NCI-H1694 (cell line): ENCODE measurements around the gene ZDHHC24.
A peak's percentile ranks its signal among the peaks of the same experiment; 100 is the strongest.
"Not testable (repeated sequence)": the region's sequence is repeated elsewhere in the genome, so short reads cannot be mapped to it uniquely, and the experiment has no call there.

Experiments
- DNase-seq: peaks from one replicate; lab custom pipeline; 2025; lab: John Stamatoyannopoulos, UW

ZDHHC24 gene

DNA sequence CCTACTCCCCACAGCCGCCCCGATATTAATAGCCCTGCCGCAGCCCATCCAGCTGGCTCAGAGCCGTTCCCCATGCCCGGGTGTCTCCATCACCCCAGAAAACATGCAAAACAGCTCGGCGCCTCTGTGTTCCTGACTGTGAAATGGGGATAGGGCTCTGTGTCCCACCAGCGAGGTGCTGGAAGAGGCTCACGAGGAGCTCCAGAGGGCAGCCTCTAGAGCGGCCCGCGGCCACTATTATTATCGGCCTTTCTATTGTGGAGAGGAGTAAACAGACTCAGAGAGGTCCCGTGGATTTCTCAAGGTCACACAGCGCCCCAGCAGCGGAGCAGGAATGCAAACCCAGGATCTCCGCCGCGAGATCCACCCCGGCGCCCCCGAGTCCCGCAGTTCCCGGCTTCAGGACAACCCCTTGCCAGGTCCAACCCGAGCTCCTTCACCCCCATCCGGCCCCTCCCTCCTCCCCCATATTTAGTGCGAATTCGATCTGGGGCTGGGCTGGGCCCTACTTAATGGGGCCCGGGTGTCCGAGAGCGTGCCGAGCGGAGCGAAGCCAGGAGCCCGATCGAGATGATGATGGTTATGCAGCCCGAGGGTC, 619 bp upstream of the ZDHHC24 start, which contains the start of gene ACTN3:
Gene ACTN3 (plus strand): TSS at position 536 of the 598 bp plus-strand sequence. CDS start 35 bp downstream, at position 571.
- no peak for DNase-seq

DNA sequence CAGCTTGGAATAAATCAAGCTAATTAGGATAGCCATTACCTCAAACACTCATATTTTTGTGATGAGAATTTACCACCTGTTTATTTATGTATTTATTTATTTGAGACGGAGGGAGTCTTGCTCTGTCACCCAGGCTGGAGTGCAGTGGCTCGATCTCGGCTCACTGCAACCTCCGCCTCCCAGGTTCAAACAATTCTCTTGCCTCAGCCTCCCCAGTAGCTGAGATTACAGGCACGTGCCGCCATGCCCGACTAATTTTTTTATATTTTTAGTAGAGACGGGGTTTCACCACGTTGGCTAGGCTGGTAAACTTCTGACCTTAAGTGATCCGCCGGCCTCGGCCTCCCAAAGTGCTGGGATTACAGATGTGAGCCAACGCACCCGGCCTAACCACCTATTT, 896 bp downstream of the ZDHHC24 start:
- not testable (repeated sequence) for DNase-seq

DNA sequence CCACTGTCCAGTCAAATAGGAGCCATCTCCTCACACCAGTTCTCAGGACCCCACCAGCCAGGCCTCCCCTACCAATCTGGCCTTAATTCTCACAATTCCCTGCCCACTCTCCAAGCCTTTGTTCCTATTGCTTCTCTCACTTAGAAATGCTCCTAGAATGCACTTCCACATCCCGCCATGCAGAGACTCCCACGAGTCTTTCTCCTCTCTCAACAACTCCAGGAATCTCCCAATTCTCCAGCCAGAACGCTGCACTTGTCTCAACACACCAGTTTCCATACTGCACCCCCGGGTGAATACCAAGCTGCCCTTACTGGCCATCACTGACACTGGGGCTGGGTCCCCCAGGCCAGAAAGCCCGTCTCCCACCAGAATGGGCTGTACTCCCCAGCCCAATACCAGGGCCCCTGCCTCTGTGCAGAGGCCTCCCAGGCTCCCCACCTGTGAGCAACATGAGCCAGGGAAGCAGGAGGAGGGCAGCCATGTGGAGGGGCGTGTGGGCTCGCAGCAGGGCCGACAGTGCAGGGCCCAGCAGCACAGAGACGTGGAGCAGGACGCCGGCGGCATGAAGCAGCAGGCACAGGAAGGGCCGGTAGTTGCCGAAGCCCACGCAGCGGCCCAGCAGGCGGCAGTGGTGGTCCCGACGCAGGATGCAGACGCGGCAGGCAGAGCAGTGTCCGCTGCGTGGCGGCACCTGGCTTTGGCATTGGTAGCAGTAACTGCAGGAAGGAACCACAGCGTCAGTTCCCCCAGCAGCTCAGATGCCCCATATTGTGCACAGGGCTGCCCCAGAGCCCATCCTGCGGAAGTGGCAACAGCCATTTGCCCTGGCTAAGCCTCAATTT, 2.4 kb downstream of the ZDHHC24 start:
- DNase-seq = no peak

DNA sequence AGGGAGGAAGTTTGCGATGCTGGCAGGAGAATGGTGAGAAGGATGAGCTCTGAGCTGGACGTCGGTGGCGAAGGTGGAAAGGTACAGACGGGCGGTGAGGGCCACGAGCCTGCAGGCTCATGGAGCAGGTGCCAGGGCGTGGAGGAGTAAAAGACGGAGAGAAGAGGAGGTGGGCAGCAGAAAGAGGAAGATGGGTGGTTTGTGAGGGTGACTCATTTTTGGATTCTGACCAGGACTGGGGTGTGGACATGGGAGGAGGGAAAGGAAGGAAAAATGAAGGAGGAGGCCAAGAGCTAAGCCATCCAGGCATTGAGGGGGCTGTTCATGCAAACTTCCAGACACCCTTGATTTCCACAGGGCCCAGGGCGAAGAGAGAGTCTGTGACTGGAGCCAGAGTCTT, 3.5 kb downstream of the ZDHHC24 start:
- DNase-seq = no peak

DNA sequence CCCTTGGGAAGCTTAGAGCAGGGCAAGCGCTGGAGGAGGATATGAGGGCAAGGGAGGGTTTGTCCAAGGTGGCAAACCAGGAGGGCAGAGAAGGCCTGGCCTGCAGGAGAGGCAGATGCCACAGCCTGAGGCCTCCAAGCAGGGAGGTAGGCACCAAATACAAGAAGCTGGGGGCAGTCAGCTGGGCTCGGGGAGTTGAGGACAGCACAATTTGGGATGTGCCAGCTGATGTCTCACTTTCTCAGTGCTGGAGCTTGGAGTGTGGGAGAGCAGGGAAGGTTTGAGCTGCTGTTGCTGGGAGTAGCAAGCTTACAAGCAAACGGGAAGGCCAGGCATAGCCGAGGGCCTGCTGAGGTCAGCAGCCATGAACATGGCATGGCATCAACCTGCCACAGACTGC, 4.0 kb downstream of the ZDHHC24 start:
- no peak for DNase-seq

DNA sequence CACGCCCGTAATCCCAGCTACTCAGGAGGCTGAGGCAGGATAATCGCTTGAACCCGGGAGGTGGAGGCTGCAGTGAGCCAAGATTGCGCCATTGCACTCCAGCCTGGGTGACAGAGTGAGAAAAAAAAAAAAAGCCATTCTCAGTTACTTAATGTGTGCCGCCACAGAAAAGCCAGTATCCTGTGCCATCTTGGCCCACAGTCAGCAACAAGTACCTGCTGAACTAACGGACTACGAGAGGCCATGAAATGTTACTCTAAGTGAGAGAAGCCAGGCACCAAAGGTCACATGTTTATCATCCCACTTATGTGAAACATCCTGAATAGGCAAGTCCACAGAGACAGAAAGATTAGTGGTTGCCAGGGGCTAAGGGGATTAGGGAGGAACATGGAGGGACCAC, 5.2 kb downstream of the ZDHHC24 start:
- DNase-seq = not testable (repeated sequence)

DNA sequence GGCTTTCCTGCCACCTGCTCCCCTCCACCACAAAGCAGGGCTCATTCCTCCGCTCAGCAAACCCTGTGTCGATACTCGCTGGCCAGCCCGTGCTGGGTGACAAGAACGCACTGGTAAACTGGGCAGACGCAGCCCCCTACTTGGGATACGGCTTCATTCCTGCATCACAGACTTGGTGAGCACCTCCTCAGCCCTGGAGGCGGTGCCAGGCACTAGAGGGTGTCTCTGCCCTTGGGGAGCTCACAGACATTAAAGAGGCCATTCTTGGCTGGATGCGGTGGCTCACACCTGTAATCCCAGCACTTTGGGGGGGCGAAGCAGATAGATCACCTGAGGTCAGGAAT, 6.0 kb downstream of the ZDHHC24 start:
- DNase-seq = no peak

DNA sequence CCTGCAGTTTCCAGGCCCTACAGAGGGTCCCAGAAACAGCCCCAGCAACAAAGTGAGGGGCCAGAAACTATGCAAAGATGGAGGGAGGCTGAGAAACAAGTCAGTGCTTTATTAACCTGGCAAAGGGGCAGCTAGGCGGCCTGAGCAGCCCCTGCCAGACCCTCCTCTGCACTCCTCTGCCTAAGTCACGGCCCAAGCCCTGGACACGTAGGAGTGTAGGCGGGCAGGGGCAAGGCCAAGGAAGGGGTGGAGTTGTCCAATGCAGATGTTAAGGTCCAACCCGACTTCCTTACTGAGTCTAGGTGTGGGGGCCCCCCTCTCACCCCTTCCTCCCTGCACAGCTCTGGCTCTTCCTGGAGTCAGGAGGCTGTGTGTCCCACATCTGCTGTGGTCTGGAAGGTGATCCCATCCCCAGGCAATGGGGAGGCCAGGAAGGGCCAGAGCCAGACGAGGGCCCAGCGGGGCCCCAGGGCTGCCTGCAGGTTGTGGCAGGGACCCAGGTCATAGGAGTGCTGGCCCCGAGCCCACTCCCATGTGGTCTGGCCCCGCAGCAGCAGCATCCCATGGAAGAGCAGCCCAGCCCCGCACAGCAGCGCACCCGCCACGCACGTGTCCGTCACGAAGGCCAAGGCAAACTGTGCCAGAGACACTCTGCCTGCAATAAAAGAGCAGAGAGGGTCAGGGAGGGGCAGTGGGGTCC, 6.5 kb downstream of the ZDHHC24 start:
- DNase-seq = no peak

DNA sequence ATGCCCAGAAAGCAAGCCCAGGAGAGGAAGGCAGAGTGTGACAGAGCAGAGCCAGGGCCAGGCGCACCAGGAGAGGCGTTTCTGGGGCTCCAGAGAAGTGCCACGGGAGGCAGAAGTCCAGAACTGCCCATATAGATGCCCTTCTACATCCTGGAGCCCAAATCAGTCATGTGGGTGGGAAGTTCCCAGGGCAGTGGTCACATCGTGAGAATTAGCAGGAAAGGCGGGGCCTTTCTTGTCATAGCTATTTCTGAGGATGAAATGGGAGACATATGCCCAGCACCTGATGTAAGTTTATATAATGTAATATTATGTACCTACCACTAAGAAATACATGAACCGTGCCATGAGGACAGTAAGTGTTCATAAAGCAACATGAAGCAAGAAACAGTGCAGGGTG, 13.1 kb downstream of the ZDHHC24 start:
- no peak for DNase-seq

DNA sequence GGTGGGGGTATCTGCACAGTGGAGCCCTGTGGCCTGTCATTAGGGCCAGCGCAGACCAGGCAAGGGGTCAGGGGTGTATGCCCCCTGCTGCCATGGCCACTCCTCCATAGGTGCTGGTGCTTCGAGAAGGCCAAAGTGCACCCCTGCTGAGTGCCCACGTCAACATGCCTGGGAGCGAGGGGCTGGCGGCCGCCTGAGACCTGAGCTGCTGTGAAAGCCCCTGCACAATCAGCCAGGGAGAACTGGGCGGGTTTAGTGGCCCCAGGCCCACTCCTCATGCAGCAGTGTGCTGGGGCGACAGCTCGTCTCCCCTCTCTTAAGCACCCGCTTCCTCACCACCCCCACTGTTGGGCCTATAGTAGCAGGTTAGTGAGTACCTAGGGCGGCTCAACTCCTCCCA, 14.0 kb downstream of the ZDHHC24 start:
- no peak for DNase-seq

DNA sequence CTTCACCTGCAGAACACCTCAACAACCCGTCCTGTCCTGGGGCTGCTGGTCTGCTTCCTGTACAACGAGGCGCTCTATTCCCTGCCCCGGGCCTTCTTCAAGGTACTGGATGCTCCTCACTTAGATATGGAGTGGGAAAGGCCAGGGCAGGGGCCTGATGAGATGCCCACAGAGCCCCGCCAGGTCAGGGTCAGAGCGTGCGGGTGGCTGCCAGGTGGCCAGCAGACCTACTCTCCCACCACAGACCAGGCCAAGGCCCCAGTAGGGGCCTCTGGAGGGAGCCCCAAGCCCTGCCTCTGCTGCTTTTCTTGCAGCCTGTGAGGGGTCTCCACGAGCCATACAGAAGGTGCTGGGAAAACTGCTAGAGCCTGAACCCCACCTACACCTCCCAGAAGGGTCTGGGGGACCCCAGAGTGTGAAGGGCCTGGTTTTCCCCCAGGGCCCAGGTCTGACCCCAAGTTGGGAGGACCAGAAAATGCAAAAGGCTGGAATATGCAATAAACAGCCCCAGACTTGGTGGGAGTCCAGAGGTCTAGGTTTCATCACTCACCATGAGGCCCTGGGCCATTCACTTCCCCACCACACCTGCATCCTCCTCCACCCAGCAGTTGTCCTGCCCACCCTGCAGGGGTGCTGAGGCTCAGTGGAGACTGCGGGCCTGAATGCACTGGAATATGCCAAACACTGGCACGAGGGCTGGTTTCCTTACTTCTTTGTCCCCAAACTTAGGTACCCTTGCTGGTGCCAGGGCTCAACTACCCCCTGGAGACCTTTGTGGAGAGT, 14.7 kb downstream of the ZDHHC24 start:
- DNase-seq = no peak

DNA sequence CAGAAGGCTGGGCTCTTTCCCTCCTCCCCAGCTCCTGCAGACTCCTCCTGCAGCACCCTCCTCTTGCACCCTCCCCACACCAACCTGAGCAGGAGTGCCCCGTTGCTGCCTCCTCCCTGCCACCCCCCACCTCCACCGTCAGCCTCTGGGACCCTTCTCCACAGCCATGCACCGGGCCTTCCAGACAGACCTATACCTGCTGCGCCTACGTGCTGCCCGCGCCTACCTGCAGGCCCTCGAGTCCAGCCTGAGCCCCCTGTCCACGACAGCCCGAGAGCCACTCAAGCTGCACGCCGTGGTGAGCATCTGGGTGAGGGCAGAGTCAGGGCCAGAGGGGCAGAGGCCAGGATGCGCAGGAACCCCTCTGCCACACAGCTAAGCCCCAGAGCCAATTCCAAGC, 16.2 kb downstream of the ZDHHC24 start:
- DNase-seq = no peak

DNA sequence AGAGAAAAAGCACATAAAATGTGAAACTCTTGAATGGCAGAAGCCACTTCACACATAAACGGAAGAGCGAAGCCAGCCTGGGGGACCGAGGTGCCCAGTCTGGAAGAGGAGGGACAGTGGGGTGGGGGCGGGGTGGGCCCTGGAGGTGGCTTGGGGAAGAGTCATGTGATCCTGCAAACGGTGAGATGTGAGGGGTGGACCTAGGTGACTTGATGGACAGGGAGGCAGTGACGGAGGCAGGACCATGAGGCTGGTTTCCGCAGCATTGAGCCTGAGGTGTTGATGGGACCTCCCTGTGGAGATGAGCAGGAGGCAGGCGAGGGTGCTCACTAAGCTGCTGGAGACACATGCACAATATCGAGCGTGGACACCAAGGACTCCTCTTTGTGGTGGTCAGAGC, 16.8 kb downstream of the ZDHHC24 start:
- no peak for DNase-seq

DNA sequence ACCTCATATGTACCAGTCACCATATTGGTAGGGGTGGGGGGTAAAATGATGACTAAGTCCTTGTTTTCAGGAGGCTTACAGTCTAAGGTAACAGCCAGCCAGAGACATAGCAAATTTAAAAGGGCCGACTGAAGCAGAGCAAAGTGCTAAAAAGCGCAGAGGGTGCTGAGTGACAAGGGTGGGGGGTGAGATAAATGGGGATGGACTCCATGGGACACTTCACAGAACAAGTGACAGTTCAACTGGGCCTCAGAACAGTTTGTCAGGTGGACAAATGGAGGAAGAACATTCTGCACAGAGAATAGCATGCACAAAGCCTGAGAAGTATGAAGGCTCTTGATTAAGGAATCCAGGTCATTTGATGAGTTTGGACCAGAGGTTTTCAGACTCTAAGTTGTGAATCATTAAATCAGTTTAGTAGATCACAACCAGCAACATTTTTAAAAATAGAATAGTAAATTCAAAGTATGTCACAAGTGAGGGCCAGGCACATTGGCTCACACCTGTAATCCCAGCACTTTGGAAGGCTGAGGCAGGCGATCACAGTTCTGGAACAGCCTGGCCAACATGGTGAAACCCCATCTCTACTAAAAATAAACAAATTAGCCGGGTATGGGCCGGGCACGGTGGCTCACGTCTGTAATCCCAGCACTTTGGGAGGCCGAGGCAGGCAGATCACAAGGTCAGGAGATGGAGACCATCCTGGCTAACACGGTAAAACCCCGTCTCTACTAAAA, 21.4 kb downstream of the ZDHHC24 start:
- no peak for DNase-seq

DNA sequence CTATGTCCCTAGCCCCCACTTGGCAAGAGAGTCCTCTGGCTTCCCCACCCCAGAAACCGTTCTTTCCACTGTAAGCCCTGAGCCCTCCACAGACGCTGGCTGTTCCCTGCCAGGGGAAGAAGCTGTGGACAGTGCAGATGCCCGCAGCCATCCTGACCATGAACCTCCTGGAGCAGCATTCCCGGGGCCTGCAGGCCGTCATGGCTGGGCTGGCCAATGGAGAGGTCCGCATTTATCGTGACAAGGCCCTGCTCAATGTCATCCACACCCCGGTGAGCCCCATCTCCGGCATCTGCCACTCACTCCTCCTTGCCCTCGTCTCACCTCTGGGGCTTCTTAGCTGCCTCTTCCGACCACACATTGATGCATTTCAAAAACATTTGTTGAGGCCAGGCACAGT, 22.2 kb downstream of the ZDHHC24 start:
- no peak for DNase-seq

DNA sequence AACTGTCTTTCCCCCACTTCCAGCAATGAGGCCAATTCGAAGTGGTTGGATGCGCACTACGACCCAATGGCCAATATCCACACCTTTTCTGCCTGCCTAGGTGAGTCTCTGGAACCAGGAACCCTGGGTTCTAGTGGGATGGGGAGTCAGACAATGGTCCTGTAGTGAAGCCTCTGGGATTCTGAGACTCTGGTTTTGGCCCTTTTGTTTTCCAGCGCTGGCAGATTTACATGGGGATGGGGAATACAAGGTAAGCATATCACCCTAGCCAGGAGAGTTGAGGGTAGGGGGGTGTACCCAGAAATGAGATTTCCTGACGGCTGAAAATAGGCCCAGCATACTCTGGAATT, 34.9 kb downstream of the ZDHHC24 start:
- no peak for DNase-seq

DNA sequence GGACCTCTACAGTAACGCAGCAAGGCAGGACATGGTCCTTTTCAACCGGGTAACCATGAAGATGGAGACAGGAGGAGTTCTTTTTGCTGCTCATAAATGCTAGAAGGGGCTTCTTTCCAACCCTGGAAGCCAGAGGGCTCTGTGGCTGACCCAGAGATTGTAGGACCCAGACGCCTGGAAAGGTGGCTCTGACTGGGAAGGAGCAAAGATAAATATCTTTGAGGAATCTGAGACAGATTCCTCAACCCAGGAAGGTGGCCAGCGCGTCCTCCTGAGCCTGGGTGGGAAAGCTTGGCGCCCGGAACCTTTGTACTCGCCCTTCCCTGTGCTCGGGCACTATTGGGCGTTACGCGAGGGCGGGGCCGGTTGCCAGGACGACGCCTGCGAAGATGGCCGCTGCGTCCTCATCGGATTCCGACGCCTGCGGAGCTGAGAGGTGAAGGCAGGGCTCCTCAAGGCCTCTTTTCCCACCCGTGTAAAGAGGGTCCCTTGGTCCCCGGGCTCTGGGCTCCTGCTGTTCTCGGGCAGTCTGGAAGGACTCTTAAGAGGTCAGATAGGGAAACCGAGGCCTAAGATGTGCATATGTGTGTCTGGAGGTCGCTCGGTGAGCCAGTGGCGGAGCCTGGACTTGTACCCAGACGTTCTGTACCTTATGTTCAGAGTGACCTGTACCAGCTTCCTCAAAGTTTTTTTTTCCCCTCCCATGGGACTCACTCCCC, 35.4 kb downstream of the ZDHHC24 start, which contains the start of gene BBS1:
Gene BBS1 (plus strand): TSS at position 365 of the 719 bp plus-strand sequence. CDS start 25 bp downstream, at position 390.
- DNase-seq = peak; percentile 55

DNA sequence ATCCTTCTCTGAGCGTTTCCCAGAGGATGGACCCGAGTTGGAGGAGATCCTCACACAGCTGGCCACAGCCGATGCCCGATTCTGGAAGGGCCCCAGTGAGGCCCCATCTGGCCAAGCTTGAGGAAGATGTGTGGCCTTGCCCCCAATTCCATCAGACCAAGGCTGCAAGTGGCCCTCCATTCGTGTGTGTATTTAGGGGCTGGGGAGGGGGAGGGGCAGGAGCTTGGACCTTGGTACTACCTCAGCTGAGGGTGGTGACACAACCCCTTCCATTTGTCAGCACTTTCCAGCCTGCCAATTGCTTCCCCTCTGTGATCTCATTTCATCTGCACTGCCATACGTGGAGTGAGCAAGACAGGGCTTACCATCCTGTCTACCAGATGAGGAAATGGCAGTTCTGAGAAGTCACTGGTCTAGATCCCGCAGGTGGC, 36.7 kb downstream of the ZDHHC24 start:
- DNase-seq = no peak

DNA sequence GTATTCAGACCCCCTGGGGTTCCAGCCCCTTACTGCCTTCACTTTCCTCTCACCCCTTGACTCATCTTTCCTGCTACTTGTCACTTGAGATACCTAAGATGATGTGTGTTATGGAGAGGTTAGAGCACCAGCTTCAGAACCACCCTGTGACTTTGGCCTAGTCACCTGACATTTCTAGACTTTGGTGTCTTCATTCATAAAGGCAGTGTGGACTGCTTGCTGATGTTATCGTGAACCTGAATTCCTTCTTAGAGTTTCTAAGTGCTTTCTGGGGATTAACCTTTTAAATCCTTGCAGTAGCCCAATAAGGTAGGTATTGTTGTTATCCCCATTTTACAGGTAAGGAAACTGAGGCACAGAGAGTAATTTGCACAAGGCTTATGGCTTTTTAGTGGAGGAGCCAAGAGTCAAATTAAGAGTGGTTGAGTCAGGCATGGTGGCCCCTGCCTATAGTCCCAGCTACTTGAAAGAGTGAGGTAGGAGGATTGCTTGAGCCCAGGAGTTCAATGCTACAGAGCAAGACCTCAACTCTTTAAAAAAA, 40.5 kb downstream of the ZDHHC24 start:
- DNase-seq = no peak

DNA sequence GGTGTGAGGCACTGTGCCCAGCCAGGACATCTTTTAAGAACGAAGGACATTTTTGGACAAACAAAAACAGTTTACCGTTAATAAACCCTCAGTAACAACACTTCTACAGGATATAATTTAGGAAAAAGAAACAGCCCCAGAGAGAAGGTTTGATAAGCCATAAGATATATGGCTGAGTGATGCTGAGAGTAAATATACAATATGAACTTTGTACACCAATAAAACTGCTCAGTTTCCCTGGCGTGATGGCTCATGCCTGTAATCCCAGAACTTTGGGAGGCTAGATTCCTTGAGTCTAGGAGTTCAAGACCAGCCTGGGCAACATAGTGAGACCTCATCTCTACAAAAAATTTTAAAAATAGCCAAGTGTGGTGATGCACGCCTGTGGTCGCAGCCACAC, 47.3 kb downstream of the ZDHHC24 start:
- no peak for DNase-seq

DNA sequence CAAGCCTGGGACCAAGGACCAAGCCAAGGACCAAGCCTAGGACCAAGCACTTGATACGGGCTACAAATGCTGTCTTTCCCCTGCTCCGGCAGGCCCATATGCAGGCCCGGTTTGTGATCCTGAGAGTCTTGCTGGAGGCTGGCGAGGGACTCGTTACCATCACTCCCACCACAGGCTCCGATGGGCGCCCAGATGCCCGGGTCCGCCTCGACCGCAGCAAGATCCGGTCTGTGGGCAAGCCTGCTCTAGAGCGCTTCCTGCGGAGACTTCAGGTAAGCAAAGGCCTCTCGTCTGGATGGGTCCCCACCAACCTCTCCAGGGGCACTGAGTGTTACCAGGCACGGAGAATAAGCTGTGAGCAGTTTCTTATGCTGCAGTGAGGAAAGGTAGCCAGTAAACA, 48.6 kb downstream of the ZDHHC24 start:
- no peak for DNase-seq
